HG03571 (cell line): Measurements from ENCODE around the gene SOX14.

ENCODE experiments used
- ATAC-seq: cut with Tn5 transposase; IDR thresholded peaks from one replicate; pipeline ENCODE4 v1.9.1; 2021; ENCODE audit not compliant: unreplicated experiment

The SOX14 gene

GRCh38 chr3:137764001-137764433 lies at the start of gene SOX14:
Gene SOX14, plus strand, starts transcription at chr3:137764315. Its CDS starts 470 bp downstream, at chr3:137764785.
- no peak for ATAC-seq

- no peak for ATAC-seq
These were observed 49.6 kb upstream of the SOX14 start for GRCh38 chr3:137714551-137714950.

GRCh38 chr3:137724240-137724639 lies 39.9 kb upstream of the SOX14 start:
- no peak for ATAC-seq

- ATAC-seq: no peak
These were observed 26.9 kb upstream of the SOX14 start for GRCh38 chr3:137737208-137737607.

GRCh38 chr3:137738710-137739109 lies 25.4 kb upstream of the SOX14 start:
- ATAC-seq: no peak

GRCh38 chr3:137743608-137744007 lies 20.5 kb upstream of the SOX14 start:
- ATAC-seq: no peak

- no peak for ATAC-seq
These were observed 17.3 kb upstream of the SOX14 start for GRCh38 chr3:137746808-137747207.

GRCh38 chr3:137759505-137759904 lies 4.6 kb upstream of the SOX14 start:
- ATAC-seq: no peak

GRCh38 chr3:137760341-137761098 lies 3.6 kb upstream of the SOX14 start:
- ATAC-seq: no peak

GRCh38 chr3:137761099-137761562 lies 3.0 kb upstream of the SOX14 start:
- no peak for ATAC-seq

- ATAC-seq: no peak
These were observed 2.3 kb upstream of the SOX14 start for GRCh38 chr3:137761563-137762503.

- ATAC-seq: no peak
These were observed 1.2 kb upstream of the SOX14 start for GRCh38 chr3:137762674-137763593.

GRCh38 chr3:137763594-137763938 lies 549 bp upstream of the SOX14 start:
- no peak for ATAC-seq

- ATAC-seq: no peak
These were observed 621 bp downstream of the SOX14 start for GRCh38 chr3:137764563-137765309.

- no peak for ATAC-seq
These were observed 1.4 kb downstream of the SOX14 start for GRCh38 chr3:137765310-137766033.

GRCh38 chr3:137766041-137766875 lies 2.1 kb downstream of the SOX14 start:
- no peak for ATAC-seq

GRCh38 chr3:137766876-137767537 lies 2.9 kb downstream of the SOX14 start:
- ATAC-seq: no peak
